ENCODE data around the gene WBP1. TPM values are rescaled to one million over a fixed set of nuclear protein-coding genes. Genes with fewer than 3 reads are reported as not detected.

Gene WBP1
- total RNA-seq, 1 donor from 2014 or later: 38.2 TPM

DNA sequence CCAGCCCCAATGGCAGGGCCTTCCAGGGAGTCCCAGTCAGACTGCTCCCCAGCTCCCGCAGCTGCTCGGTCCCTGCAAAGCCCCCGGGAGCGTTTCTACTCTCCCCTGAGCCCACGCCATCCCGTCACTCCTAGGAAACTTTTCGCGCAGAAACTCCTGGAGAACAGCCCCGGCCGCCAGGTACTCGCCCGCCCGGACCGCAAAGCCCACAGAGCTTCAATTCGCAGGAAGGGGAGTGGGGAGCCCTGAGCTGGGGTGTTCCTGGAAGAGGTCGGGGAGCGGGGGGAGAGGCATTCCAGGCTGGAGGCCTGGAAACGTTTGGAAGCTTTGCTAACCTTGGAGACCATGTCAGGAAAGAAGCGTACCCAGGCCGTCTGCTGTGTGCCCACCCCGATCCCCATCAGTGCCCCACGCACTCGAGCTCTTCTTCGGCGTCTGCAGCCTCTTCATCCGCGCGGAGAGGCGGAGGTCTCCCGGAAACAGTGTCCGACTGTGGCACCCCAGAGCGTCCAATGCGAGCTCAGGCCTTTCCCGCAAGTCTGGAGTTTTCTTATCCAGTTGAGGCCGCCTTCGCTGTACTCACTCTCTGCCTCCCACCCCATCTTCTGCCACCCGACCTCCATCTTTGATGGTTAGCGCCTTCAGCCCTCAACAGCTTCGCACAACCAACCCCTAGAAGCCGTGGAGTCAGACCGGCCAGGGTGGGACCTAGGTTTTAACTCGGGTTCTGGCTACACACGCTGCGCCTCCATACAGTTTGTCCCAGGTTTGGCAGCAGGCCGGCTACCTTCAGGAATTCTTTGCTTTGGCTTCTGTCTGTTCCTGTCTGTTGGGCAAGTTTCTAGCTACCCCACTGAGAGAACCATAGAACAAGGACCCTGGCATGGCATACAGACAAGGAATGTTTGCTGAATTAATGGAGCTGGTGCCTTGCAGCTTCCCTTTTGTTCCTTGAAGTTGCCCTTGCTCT, 45.6 kb downstream of the WBP1 start:
- Histone ChIP-seq H3F3A (ENCODE audit: low read depth) (peaks cover 44% of the 10 kb centered on the region), H3K9ac (no peak overlapping the region), H3K4me1 (peaks cover 31% of the 10 kb centered on the region), H3K79me2 (ENCODE audit: low read depth) (peaks cover 13% of the 10 kb centered on the region), H2AFZ (replicated peaks) (peak overlapping the region; percentile 67), H3K27me3 (peaks cover 82% of the 10 kb centered on the region), H3K4me2 (peak overlapping the region; percentile 85), H3K9me3 (ENCODE audit: low read depth) (no peaks in the 10 kb centered on the region), H3K36me3 (no peaks in the 10 kb centered on the region), H3K4me3 (peak overlapping the region; percentile 46), H3K27ac (no peak overlapping the region), H4K20me1 (ENCODE audit: low read depth) (peaks cover 29% of the 10 kb centered on the region)
- no peak for DNase-seq (ENCODE audit: low spot score)
- Mint-ChIP-seq H3K4me3 (peak overlapping the region; percentile 80), H3K27ac (no peak overlapping the region), H3K27me3 (ENCODE audit: insufficient read depth, low read depth) (peaks cover 75% of the 10 kb centered on the region), H3K4me1 (peaks cover 48% of the 10 kb centered on the region), H3K36me3 (peaks cover 21% of the 10 kb centered on the region), H3K9me3 (peaks cover 2% of the 10 kb centered on the region)
- TF ChIP-seq, protein P1, sequence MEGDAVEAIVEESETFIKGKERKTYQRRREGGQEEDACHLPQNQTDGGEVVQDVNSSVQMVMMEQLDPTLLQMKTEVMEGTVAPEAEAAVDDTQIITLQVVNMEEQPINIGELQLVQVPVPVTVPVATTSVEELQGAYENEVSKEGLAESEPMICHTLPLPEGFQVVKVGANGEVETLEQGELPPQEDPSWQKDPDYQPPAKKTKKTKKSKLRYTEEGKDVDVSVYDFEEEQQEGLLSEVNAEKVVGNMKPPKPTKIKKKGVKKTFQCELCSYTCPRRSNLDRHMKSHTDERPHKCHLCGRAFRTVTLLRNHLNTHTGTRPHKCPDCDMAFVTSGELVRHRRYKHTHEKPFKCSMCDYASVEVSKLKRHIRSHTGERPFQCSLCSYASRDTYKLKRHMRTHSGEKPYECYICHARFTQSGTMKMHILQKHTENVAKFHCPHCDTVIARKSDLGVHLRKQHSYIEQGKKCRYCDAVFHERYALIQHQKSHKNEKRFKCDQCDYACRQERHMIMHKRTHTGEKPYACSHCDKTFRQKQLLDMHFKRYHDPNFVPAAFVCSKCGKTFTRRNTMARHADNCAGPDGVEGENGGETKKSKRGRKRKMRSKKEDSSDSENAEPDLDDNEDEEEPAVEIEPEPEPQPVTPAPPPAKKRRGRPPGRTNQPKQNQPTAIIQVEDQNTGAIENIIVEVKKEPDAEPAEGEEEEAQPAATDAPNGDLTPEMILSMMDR (IDR thresholded peaks at IDR 0.05): no peak
- no peak for TF ChIP-seq EZH2 (IDR thresholded peaks at IDR 0.05)
- TF ChIP-seq EZH2phosphoT487 (IDR thresholded peaks at IDR 0.05): no peak

DNA sequence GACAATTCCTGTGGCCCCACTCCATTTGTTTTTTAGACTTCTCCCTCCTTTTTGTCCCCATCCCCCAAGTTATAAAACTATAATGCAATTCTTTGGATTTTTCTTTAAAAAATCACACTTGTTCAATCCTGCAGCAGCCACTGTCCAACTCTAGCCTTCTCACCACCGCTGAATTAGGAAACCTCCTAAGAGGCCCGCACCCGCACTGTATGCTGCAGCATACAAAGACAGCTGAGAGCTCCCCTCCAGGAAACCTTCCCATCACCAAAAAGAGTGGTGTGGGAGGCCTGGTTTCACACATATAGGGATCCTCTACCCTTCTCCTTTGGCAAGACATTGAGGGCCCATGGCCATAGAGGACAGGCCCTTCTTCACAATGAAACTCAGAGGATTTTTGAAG, 46.4 kb downstream of the WBP1 start:
- peaks cover 44% of the 10 kb centered on the region for H3K4me1 Mint-ChIP-seq
- H3K9me3 Mint-ChIP-seq: peaks cover 2% of the 10 kb centered on the region
- H3K27me3 Mint-ChIP-seq (ENCODE audit: insufficient read depth, low read depth): peaks cover 72% of the 10 kb centered on the region
- H3K4me1 ChIP-seq: peaks cover 23% of the 10 kb centered on the region
- no peaks in the 10 kb centered on the region for H3K36me3 ChIP-seq
- H4K20me1 ChIP-seq (ENCODE audit: low read depth): peaks cover 21% of the 10 kb centered on the region
- H3K79me2 ChIP-seq (ENCODE audit: low read depth): peaks cover 13% of the 10 kb centered on the region
- no peak for TF ChIP-seq EZH2phosphoT487 (IDR thresholded peaks at IDR 0.05)
- TF ChIP-seq, protein P1 (IDR thresholded peaks at IDR 0.05): no peak
- no peak for TF ChIP-seq EZH2 (IDR thresholded peaks at IDR 0.05)
- no peaks in the 10 kb centered on the region for H3K9me3 ChIP-seq (ENCODE audit: low read depth)
- no peak overlapping the region for H3K4me2 ChIP-seq
- DNase-seq (ENCODE audit: low spot score): no peak
- H3K36me3 Mint-ChIP-seq: peaks cover 21% of the 10 kb centered on the region
- no peak overlapping the region for H3K27ac Mint-ChIP-seq
- peak overlapping the region; percentile 25 for H3K4me3 Mint-ChIP-seq
- H3K27ac ChIP-seq: no peak overlapping the region
- no peak overlapping the region for H2AFZ ChIP-seq (replicated peaks)
- peaks cover 82% of the 10 kb centered on the region for H3K27me3 ChIP-seq
- no peak overlapping the region for H3K4me3 ChIP-seq
- H3K9ac ChIP-seq: no peak overlapping the region
- H3F3A ChIP-seq (ENCODE audit: low read depth): peaks cover 45% of the 10 kb centered on the region

DNA sequence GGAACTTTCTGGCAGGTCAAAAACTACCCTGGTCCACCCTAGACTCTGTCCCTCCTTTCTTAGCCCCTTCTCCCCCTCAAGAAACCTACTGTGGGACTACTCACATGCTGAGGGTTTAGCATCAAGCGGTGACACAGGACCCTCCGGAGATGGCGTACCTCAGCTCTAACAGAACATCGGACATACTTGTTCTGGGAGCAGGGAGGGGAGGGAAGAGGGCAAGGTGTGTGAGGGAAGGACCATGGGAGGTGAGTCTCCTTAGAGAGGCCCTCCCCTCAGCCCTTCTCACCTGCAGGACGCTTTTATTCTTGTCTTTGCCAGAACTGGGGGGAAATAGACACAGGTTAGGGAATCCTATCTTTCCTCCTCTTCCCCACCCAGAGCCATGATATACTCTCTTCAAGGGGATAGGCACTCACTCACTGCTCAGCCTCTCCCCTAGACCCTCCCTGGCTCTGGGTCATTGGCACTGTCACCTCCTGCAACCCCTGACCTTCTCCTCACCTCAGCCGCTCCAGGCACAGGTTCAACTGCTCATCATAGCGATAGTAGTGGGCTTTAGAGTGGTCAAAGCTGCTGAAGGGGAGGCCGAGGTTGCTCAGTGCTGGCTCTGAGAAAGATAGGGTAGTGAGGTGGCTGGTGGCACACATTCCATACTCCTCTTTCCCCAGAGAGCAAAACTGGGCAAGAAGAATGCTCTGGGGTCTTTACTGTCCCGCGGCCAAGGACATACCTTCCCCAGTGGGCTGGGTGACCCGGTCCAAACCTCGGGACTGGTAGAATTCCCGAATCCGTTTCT, 47.4 kb downstream of the WBP1 start:
- Mint-ChIP-seq H3K27ac (no peak overlapping the region), H3K9me3 (peaks cover 4% of the 10 kb centered on the region), H3K27me3 (ENCODE audit: insufficient read depth, low read depth) (peaks cover 70% of the 10 kb centered on the region), H3K4me3 (peak overlapping the region; percentile 49), H3K4me1 (peaks cover 40% of the 10 kb centered on the region), H3K36me3 (peaks cover 21% of the 10 kb centered on the region)
- Histone ChIP-seq H3K4me3 (no peak overlapping the region), H3K9me3 (ENCODE audit: low read depth) (no peaks in the 10 kb centered on the region), H3K4me1 (peaks cover 22% of the 10 kb centered on the region), H3F3A (ENCODE audit: low read depth) (peaks cover 41% of the 10 kb centered on the region), H3K79me2 (ENCODE audit: low read depth) (peaks cover 13% of the 10 kb centered on the region), H3K9ac (no peak overlapping the region), H4K20me1 (ENCODE audit: low read depth) (peaks cover 11% of the 10 kb centered on the region), H2AFZ (replicated peaks) (no peak overlapping the region), H3K27me3 (peaks cover 82% of the 10 kb centered on the region), H3K4me2 (no peak overlapping the region), H3K36me3 (no peaks in the 10 kb centered on the region), H3K27ac (no peak overlapping the region)
- TF ChIP-seq EZH2phosphoT487 (IDR thresholded peaks at IDR 0.05) (no peak), EZH2 (IDR thresholded peaks at IDR 0.05) (no peak)
- TF ChIP-seq, protein P1 (IDR thresholded peaks at IDR 0.05): no peak
- DNase-seq (ENCODE audit: low spot score): no peak
